ENCODE data around the gene KCNJ6.
"Not testable (repeated sequence)": the region's sequence is repeated elsewhere in the genome, so short reads cannot be mapped to it uniquely, and the experiment has no call there.

The KCNJ6 gene

GRCh38 chr21:37770461-37770860 lies 145.8 kb downstream of the KCNJ6 start:
- DNase-seq (ENCODE audit: low read depth): no peak

DNA sequence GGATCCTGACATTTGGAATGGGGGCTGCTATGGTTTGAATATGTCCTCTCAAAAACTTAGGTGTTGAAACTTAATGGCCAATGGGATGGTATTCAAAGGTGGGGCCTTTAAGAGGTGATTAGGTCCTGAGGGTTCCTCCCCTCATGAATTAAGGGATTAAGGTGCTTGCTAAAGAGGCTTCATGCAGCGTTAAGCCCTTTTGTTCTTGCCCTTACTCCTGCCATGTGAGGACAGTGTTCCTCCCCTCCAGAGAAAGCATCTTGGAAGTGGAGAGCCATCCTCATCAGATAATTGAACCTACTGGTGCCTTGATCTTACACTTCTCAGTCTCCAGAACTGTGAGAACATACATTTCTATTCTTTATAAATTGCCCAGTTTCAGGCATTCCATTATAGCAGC lies 146.6 kb downstream of the KCNJ6 start:
- no peak for DNase-seq (ENCODE audit: low read depth)

DNA sequence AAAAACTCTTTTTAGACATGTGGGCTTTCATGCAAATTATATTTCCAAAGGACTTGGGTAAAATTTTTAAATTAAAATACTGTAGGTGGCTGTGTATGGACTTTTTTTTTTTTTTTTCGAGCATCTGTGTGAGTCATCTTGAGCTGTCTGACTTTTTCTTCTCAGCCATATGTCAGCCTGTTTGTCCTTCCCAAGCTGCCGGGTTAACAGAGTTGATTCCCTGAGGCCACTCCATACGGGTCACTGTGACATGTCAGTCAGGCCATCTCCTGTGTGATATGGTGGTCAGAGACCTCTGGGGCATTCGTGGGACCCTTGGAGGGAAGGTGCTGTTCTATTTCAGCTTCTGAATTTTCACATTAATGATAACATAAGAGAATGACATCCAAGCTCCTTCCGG lies 148.3 kb downstream of the KCNJ6 start:
- DNase-seq (ENCODE audit: low read depth): no peak

- DNase-seq (ENCODE audit: low read depth): no peak
Measured at GRCh38 chr21:37766129-37766528, 150.1 kb downstream of the KCNJ6 start.

- DNase-seq (ENCODE audit: low read depth): no peak
Measured at GRCh38 chr21:37765221-37765900, 150.9 kb downstream of the KCNJ6 start.

DNA sequence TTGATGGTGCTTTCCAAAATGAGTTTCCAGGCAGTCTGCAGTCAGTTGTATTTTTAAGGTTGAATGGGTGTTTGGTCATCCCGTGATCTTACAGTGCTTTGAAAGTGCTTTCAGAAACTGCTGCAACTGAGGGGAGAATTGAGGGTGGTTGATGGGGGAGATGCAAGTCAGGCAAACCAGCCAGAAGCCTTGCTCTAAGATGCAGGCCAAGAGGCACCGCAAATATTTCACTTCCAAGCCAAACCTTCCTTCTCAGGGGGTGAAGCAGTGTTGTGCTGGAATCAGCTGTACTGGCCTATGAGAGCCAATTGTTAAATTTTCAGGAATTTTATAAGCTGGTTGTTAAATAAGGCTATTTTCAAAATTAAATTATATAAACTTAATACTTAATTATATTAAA lies 151.6 kb downstream of the KCNJ6 start:
- DNase-seq (ENCODE audit: low read depth): no peak

- DNase-seq (ENCODE audit: low read depth): no peak
Measured at GRCh38 chr21:37763298-37763697, 153.0 kb downstream of the KCNJ6 start.

DNA sequence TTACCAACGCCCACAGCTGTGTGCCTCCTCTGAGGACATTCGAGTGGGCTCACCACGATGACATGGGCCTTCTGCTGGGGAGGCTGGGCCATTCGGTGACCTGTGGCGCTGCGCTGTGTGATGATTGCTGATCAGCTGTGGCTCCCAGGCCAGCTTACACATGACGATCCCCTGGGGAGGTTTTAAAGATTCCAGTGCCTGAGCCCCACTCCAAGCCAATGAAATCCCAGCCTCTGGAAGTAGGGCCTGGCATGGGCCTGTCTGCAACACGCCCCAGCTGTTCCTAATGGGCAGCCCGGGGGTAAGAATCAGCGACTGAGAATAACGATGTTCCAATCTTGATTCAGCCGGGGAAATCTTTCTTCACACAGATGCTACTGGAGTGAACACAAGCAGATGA lies 153.7 kb downstream of the KCNJ6 start:
- no peak for DNase-seq (ENCODE audit: low read depth)

DNA sequence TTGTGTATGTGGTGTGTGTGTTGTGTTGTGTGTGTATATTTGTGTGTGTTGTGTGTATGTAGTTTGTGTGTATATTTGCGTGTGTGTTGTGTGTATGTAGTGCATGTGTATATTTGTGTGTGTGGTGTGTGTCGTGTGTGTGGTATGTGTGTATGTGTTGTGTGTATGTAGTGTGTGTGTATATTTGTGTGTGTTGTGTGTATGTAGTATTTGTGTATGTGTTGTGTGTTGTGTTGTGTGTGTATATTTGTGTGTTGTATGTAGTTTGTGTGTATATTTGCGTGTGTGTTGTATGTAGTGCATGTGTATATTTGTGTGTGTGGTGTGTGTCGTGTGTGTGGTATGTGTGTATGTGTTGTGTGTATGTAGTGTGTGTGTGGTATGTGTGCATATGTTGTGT lies 154.9 kb downstream of the KCNJ6 start:
- not testable (repeated sequence) for DNase-seq (ENCODE audit: low read depth)

DNA sequence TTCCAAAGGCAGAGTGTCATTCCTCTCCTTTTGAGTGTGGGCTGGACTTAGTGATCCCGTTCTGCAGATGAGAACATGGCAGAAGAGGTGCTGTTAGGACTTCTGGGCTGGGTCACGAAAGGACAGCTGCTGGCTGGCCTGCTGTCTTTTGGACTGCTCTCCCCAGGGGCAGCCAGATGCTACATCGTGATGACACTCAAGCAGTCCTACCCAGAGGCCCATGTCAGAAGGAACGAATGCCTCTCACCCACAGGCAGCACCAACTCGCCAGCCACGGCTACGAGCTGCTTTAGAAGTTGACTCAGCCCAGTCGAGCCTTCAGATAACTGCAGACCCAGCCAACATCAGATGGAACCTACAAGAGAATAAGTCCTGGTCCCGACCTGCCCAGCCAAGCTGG lies 156.5 kb downstream of the KCNJ6 start:
- DNase-seq (ENCODE audit: low read depth): no peak

- no peak for DNase-seq (ENCODE audit: low read depth)
Measured at GRCh38 chr21:37758982-37759381, 157.3 kb downstream of the KCNJ6 start.

GRCh38 chr21:37757606-37758376 lies 158.5 kb downstream of the KCNJ6 start:
- DNase-seq (ENCODE audit: low read depth): no peak

DNA sequence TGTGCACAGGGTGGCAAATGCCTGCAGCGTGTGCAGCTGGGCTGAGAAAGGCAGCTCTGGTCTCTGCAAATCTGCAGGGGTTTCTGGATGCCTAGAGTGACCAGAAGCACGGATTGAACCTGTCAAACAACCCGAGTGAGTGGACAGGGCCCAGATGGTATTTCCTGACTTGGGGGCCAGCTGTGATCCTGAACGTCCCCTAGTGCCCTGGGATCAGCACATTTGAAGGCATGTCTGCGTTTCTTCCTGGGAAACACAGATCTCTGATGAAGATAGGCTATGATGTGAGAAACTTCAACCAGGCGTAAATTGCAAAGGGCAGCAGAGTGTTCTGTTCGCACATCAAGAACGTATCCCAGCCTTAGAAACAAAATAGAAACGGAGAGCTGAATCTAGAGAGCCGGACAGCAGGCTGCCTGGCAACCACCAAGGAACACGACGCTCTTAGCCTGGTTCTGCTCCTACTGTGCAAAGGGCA lies 163.1 kb downstream of the KCNJ6 start:
- DNase-seq (ENCODE audit: low read depth): no peak

DNA sequence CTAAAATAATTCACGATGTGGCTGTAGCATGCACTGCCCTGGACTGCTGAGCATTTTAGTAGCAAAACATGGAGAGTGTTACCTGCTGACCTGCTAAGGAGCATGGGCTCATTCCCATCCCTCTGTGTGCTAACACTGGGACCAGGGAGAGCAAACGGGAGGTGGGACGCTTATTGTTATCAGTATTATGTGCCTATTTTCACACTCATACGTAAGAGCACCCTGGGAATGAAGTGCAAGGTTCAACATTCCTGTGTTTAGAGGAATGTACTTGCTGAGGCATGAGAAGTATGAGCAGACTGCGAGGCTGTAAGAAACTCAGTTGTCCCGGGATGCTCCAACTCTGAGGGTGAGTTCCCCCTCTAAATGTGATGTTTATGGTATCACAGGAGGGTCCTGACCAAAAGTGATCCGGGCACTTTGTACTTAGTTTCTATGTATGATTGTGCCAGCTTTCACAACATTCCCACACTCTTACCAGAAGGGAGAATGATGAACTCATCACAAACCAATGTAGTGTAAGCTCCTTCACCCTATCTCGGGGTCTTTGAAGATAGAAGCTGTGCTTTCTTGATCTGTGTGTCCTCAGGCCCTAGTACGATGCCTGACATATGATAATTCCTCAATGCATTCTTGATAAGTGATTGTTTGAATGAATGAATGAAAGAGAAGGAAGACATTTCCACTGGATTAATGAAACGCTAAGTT lies 164.8 kb downstream of the KCNJ6 start:
- no peak for DNase-seq (ENCODE audit: low read depth)

- no peak for DNase-seq (ENCODE audit: low read depth)
Measured at GRCh38 chr21:37749132-37749531, 167.1 kb downstream of the KCNJ6 start.

DNA sequence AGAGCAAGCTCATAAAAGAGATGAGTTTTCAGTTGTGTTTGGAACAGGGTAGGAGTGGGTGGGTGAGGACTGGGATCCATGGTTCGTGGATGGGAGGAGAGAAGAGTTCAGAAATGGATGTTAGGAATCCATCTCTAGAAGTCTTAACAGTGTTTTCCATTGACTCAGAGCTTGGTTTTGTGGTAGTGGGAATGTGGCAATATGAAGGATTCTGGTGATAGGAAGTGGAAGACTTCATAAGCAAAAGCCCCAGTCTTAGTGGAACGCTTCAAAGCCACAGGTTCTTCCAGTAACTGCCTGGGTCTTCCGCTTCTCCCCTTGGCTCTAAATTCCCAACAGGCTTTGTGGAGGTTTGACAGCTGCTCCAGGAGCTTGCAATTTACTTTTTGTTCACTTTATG lies 167.9 kb downstream of the KCNJ6 start:
- no peak for DNase-seq (ENCODE audit: low read depth)

GRCh38 chr21:37746849-37747248 lies 169.4 kb downstream of the KCNJ6 start:
- no peak for DNase-seq (ENCODE audit: low read depth)

DNA sequence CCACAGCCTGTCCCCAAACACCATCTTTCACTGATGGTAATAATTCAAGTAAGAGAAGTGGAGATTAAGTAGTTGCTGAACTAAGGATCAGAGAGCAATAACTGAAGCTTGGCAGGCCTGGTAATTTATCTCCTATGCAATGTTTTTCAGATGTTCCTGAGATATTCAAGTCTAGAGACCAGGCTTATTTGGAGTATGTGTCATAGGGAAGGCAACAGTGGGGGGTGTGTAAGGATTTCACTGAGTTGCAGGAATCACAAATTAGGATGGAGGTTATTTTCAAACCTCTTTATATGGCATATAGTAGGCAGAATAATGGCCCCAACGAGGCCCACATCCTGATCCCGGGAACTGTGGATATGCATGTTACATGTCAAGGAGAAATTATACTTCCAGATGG lies 171.7 kb downstream of the KCNJ6 start:
- DNase-seq (ENCODE audit: low read depth): no peak

DNA sequence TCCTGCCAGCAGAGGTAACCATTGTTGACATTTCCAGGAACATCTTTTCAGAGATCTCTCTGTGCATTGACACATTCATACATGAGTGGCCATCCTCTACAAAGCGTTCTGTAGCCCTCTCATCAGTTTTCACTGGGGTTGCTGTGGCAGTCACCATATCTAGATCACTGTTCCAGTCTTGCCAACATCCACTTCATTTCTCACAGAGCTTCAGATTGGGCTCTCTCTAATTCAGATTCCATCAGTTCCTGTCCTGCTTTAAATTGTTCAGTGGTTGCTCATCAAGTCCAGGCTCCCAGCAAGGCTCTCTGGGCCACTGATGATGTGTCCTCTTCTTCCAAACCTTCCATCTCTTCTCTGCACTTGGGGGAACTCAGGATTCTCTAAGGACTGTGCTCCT lies 173.7 kb downstream of the KCNJ6 start:
- no peak for DNase-seq (ENCODE audit: low read depth)

DNA sequence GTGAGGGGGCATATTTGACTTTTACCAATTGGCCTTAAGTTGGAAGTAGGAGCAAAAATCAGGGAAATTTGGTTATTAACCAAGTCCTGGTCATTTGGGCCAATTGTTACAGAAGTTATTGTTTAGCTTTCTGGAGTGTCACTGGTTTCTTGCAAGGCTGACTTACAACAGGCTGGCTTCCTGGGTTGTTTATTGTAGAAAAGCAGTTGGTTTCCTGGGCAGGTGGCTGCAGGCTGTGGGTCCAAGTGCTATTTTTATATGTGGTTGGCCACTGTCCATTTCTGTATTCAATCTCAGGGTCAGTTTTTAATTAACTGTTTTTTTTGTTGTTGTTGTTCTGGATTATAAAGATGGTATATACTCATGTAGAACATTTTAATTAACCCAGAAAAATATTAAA lies 174.1 kb downstream of the KCNJ6 start:
- DNase-seq (ENCODE audit: low read depth): no peak

DNA sequence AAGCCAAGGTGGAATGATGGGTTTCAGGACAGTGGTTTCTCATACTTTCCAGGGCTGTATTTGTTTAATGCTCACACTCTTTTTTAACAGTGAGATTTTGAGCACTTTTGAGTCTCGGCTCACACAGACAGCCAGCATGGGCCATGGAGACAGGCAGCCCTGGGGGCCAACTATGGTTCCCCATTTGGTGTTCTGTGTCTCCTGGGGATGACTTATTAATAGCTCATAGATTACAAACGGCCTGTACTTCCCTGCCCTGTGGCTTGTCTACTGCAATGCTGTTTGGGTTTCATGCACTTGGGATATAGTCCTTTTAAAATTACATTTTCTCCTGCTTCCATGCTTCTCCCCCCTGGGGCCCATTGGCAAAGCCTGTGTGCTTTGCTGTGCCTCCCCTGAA lies 178.3 kb downstream of the KCNJ6 start:
- no peak for DNase-seq (ENCODE audit: low read depth)

- no peak for DNase-seq (ENCODE audit: low read depth)
Measured at GRCh38 chr21:37737507-37737906, 178.8 kb downstream of the KCNJ6 start.

- no peak for DNase-seq (ENCODE audit: low read depth)
Measured at GRCh38 chr21:37734846-37735245, 181.4 kb downstream of the KCNJ6 start.

All from stimulated activated CD8-positive, alpha-beta memory T cell treated with anti-CD3 and anti-CD28 coated beads, Interleukin-12 subunit alpha, Interleukin-12 subunit beta, amount 100 ng/mL, for 1 hour (primary cell).